ENCODE measurements around the gene WDFY3.

The WDFY3 gene

DNA sequence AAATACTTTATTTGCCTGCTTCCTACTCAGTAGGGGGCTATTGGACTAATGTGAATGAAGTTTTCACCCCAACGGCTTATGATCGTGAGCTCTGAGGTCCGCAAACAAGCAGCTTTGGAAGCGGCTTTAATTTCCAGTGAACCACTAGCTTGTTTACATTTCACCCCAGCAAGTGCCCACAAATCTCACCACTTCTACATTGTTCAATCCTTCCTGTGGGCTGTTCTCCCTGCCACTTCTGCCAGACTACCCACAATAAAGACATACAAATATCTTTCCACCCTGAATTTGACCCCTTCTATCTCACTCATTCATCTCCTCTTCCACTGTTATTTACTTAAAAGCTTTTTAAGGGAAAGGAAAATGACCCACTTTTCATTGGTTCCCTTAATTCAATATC is 285.5 kb downstream of the WDFY3 start:
- in situ Hi-C loops (cut with HindIII; ENCODE audit: low sequenced_read_pairs), result no loop called here
- H3K4me3 ChIP-seq (ENCODE audit: low read depth, low read length), result no peak overlapping the region
- TF ChIP-seq, protein P1, sequence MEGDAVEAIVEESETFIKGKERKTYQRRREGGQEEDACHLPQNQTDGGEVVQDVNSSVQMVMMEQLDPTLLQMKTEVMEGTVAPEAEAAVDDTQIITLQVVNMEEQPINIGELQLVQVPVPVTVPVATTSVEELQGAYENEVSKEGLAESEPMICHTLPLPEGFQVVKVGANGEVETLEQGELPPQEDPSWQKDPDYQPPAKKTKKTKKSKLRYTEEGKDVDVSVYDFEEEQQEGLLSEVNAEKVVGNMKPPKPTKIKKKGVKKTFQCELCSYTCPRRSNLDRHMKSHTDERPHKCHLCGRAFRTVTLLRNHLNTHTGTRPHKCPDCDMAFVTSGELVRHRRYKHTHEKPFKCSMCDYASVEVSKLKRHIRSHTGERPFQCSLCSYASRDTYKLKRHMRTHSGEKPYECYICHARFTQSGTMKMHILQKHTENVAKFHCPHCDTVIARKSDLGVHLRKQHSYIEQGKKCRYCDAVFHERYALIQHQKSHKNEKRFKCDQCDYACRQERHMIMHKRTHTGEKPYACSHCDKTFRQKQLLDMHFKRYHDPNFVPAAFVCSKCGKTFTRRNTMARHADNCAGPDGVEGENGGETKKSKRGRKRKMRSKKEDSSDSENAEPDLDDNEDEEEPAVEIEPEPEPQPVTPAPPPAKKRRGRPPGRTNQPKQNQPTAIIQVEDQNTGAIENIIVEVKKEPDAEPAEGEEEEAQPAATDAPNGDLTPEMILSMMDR (IDR thresholded peaks at IDR 0.05; ENCODE audit: low read depth, low read length), result no peak
- DNase-seq (ENCODE audit: low read depth, low spot score), result no peak

DNA sequence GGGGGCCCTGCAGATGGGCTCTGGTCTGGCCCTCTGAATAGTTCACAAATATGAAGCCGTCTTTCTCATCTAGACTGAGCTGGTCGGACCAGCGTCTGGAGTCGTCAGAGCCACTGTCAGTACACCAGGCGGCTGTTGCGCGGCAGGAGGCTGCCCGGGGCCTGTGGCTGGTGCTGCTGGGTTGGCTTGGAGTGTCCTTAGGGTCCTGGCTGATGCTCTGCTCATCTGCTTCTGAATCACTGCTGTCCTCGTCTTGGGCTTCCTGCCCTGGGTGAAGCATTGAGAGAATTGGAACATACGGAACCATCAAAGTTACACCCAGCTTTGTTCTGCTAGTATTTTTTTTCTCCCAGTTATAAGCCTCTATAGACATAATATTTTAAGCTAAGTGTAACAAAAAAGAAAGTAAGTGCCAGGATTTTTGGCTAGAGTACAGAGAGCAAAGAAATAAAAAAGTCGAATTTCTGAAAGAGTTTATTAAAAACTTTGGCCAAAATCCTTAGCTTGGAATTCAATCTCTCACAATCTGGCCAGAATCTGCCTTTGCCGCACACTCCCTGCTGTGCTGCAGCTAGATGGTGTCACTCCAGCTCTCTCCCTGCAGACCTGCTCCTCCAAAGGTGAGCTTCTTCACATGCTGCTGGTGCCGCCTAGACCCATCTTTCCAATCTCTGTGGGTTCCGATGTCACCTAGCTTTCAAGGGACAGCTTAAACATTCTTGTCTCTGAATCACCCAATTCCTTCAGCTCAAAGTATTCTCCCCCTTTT is 287.3 kb downstream of the WDFY3 start:
- TF ChIP-seq, protein P1 (IDR thresholded peaks at IDR 0.05; ENCODE audit: low read depth, low read length), result no peak
- in situ Hi-C loops (cut with HindIII; ENCODE audit: low sequenced_read_pairs), result no loop called here
- H3K4me3 ChIP-seq (ENCODE audit: low read depth, low read length), result no peak overlapping the region
- DNase-seq (ENCODE audit: low read depth, low spot score), result no peak

DNA sequence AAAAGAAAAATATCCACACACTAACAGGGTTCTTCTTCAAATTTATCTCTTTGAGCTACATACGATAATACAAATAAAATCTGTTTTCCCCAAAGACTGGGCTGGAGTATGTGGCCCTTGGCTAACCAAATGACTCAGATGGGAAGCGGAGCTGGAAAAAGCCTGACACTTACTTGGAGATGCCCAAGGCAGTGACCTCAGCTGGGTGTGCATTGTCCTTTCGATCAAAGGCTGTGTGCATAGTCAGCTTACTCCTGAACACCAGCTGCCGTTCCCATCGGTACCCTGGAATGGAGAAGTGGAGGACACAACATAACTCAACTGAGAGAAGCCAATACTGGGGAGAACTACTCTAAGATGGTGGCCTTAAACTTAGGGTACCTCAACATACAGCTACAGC is 288.5 kb downstream of the WDFY3 start:
- no peak for DNase-seq (ENCODE audit: low read depth, low spot score)
- in situ Hi-C loops (cut with HindIII; ENCODE audit: low sequenced_read_pairs), result no loop called here
- H3K4me3 ChIP-seq (ENCODE audit: low read depth, low read length), result no peak overlapping the region
- TF ChIP-seq, protein P1 (IDR thresholded peaks at IDR 0.05; ENCODE audit: low read depth, low read length), result no peak

DNA sequence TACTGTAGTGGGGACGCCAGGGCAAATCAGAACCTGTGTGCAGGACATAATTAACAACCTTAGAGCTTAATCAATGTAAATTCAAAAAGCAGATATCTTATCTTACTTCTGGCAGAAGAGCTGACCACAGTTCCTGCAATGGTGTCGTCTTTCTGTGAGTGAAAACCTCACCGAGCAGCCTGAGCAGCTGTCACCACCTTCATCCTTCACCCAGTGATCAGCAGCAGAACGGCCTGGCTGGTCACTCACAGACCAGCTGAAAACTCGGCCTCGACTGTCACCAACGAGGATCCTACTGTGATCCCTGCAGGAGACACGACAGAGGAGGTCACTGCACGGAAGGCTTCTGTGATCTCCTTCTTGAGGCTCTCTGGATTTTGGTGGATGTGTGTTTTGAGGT is 289.4 kb downstream of the WDFY3 start:
- in situ Hi-C loops (cut with HindIII; ENCODE audit: low sequenced_read_pairs), result no loop called here
- H3K4me3 ChIP-seq (ENCODE audit: low read depth, low read length), result no peak overlapping the region
- TF ChIP-seq, protein P1 (IDR thresholded peaks at IDR 0.05; ENCODE audit: low read depth, low read length), result no peak
- no peak for DNase-seq (ENCODE audit: low read depth, low spot score)

DNA sequence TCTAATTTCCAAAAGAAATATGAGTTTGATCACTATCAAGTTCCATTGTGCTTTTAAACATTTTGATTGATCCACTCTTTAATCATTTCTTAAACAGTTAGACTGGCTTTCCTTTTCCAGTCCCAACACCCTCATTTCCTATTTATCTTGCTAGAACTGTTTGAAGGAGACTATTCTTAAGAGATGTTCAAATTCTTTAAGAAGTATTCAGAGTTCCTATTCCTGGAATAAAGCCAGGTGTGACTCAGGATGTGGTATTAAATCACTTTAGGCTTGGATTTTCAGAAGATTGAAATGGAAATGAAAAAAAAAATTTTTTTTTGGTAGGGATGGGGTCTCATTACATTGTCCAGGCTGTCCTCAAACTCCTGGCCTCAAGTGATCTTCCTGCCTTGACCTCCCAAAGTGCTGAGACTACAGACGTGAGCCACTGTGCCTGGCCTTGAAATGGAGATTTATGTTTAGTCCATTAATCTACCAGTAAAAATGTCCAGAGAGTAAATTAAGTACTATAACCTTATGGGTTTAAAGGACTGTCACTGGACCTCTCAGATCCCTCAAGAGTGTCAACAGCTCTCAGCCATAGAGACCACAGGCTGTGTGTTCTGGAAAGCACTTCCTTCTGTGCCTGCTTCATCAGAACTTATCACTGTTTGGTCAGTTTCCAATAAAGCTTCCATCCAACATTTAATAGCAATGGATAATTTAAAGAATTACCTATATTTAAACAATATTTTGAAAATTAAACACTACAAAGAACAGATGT is 292.8 kb downstream of the WDFY3 start:
- no peak overlapping the region for H3K4me3 ChIP-seq (ENCODE audit: low read depth, low read length)
- peak; percentile 91 for DNase-seq (ENCODE audit: low read depth, low spot score)
- TF ChIP-seq, protein P1 (IDR thresholded peaks at IDR 0.05; ENCODE audit: low read depth, low read length), result no peak
- in situ Hi-C loops (cut with HindIII; ENCODE audit: low sequenced_read_pairs), result no loop called here

DNA sequence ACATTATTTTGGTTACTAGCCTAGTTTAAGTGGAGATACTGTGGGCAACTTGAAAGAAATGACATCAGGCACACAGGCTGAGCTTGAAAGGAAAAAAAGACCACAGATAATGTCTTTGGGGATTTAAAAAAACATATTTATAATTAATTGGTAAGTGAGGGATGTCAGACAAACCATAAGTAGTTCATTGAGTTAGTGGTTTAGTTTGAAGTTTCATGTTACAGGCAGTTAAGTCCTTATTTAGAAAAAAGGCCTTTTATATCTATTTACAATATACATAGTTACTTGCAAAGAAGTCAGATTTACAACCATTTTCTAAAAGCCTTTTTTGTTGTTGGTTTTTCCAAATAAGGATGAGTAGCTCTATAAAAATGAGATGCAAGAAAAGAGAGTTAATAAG is 294.3 kb downstream of the WDFY3 start:
- DNase-seq (ENCODE audit: low read depth, low spot score), result no peak
- no peak overlapping the region for H3K4me3 ChIP-seq (ENCODE audit: low read depth, low read length)
- TF ChIP-seq, protein P1 (IDR thresholded peaks at IDR 0.05; ENCODE audit: low read depth, low read length), result no peak
- in situ Hi-C loops (cut with HindIII; ENCODE audit: low sequenced_read_pairs), result no loop called here
